BE2C (cell line): ENCODE results near the gene PID1.

Source experiments
- DNase-seq: peaks from one replicate; pipeline ENCODE4 v3.0.0-alpha.2; 2020
- H3K27me3 ChIP-seq: fragments of 250-450 bp; sonication (Bioruptor Pico); 2 replicates; pipeline ENCODE4 v1.5.1; 2020; ENCODE audit warnings: mild to moderate bottlenecking
- H3K36me3 ChIP-seq: fragments of 250-450 bp; sonication (Bioruptor Pico); 2 replicates; pipeline ENCODE4 v1.5.1; 2020; ENCODE audit warnings: mild to moderate bottlenecking
- H3K4me1 ChIP-seq: fragments of 250-450 bp; sonication (Bioruptor Pico); 2 replicates; pipeline ENCODE4 v1.5.1; 2020
- H3K4me3 ChIP-seq: 2 replicates; pipeline ENCODE4 v1.5.1; 2011; ENCODE audit warnings: low read depth, low read length
- H3K9me3 ChIP-seq: fragments of 250-450 bp; sonication (Bioruptor Pico); 2 replicates; pipeline ENCODE4 v1.5.1; 2020
- CTCF ChIP-seq: IDR thresholded peaks from 2 replicates; pipeline ENCODE4 v1.5.1; 2012; ENCODE audit warnings: mild to moderate bottlenecking, low read depth, low read length

PID1 gene

GRCh38 chr2:229124136-229124535 lies 147.0 kb downstream of the PID1 start:
- no peaks in the 10 kb centered on the region for H3K4me1 ChIP-seq
- no peaks in the 10 kb centered on the region for H3K9me3 ChIP-seq
- H3K36me3 ChIP-seq: no peaks in the 10 kb centered on the region
- H3K4me3 ChIP-seq: no peak overlapping the region
- H3K27me3 ChIP-seq: no peaks in the 10 kb centered on the region
- no peak for TF ChIP-seq CTCF
- DNase-seq: no peak

- Histone ChIP-seq H3K4me1 (no peaks in the 10 kb centered on the region), H3K9me3 (no peaks in the 10 kb centered on the region), H3K27me3 (no peaks in the 10 kb centered on the region), H3K36me3 (no peaks in the 10 kb centered on the region), H3K4me3 (no peak overlapping the region)
- no peak for DNase-seq
- no peak for TF ChIP-seq CTCF
Measured at GRCh38 chr2:229118927-229119326, 152.2 kb downstream of the PID1 start.

- no peak for DNase-seq
- TF ChIP-seq CTCF: no peak
- Histone ChIP-seq H3K4me3 (no peak overlapping the region), H3K4me1 (no peaks in the 10 kb centered on the region), H3K9me3 (no peaks in the 10 kb centered on the region), H3K36me3 (no peaks in the 10 kb centered on the region), H3K27me3 (no peaks in the 10 kb centered on the region)
Measured at GRCh38 chr2:229118336-229118735, 152.8 kb downstream of the PID1 start.

GRCh38 chr2:229111744-229112143 lies 159.3 kb downstream of the PID1 start:
- no peaks in the 10 kb centered on the region for H3K36me3 ChIP-seq
- no peak overlapping the region for H3K4me3 ChIP-seq
- H3K27me3 ChIP-seq: no peaks in the 10 kb centered on the region
- H3K4me1 ChIP-seq: no peaks in the 10 kb centered on the region
- TF ChIP-seq CTCF: no peak
- DNase-seq: no peak
- H3K9me3 ChIP-seq: no peaks in the 10 kb centered on the region

- Histone ChIP-seq H3K27me3 (no peaks in the 10 kb centered on the region), H3K4me3 (no peak overlapping the region), H3K36me3 (no peaks in the 10 kb centered on the region), H3K9me3 (no peaks in the 10 kb centered on the region; the same call in 1 of the 2 replicates), H3K4me1 (no peaks in the 10 kb centered on the region)
- no peak for DNase-seq
- TF ChIP-seq CTCF: no peak
Measured at GRCh38 chr2:229109195-229109594, 161.9 kb downstream of the PID1 start.

GRCh38 chr2:229107601-229108000 lies 163.5 kb downstream of the PID1 start:
- no peak overlapping the region for H3K4me3 ChIP-seq
- TF ChIP-seq CTCF: no peak
- H3K36me3 ChIP-seq: no peaks in the 10 kb centered on the region
- no peak for DNase-seq
- no peaks in the 10 kb centered on the region; the same call in 1 of the 2 replicates for H3K9me3 ChIP-seq
- H3K27me3 ChIP-seq: no peaks in the 10 kb centered on the region
- no peaks in the 10 kb centered on the region for H3K4me1 ChIP-seq
